HG02970 (cell line): Measurements from ENCODE around the gene TMEM167A.

Experiments
- ATAC-seq: cut with Tn5 transposase; IDR thresholded peaks from one replicate; pipeline ENCODE4 v1.9.1; 2021; ENCODE audit warnings: mild to moderate bottlenecking, moderate library complexity, moderate number of reproducible peaks; ENCODE audit not compliant: unreplicated experiment, low FRiP score

The TMEM167A gene

GRCh38 chr5:83036991-83037575 lies 40.1 kb downstream of the TMEM167A start:
- ATAC-seq, result no peak

- no peak for ATAC-seq
Observed at GRCh38 chr5:83035373-83036100, 41.7 kb downstream of the TMEM167A start.

GRCh38 chr5:83034528-83035207 lies 42.5 kb downstream of the TMEM167A start:
- no peak for ATAC-seq

GRCh38 chr5:83034036-83034435 lies 43.2 kb downstream of the TMEM167A start:
- no peak for ATAC-seq

- no peak for ATAC-seq
Observed at GRCh38 chr5:83031381-83031780, 45.8 kb downstream of the TMEM167A start.

GRCh38 chr5:83029912-83030311 lies 47.3 kb downstream of the TMEM167A start:
- no peak for ATAC-seq

- no peak for ATAC-seq
Observed at GRCh38 chr5:83026930-83027687, 50.1 kb downstream of the TMEM167A start.

- ATAC-seq, result no peak
Observed at GRCh38 chr5:83026516-83026915, 50.7 kb downstream of the TMEM167A start.

GRCh38 chr5:83025690-83026478 lies 51.3 kb downstream of the TMEM167A start:
- ATAC-seq, result no peak

GRCh38 chr5:83022334-83022733 lies 54.9 kb downstream of the TMEM167A start:
- no peak for ATAC-seq

GRCh38 chr5:83015676-83016075 lies 61.5 kb downstream of the TMEM167A start:
- no peak for ATAC-seq

GRCh38 chr5:83011985-83012384 lies 65.2 kb downstream of the TMEM167A start:
- peak; percentile 97 for ATAC-seq

- no peak for ATAC-seq
Observed at GRCh38 chr5:83009408-83009807, 67.8 kb downstream of the TMEM167A start.

- ATAC-seq, result no peak
Observed at GRCh38 chr5:83007755-83008154, 69.4 kb downstream of the TMEM167A start.

GRCh38 chr5:83006683-83007283 lies 70.4 kb downstream of the TMEM167A start:
- no peak for ATAC-seq

- ATAC-seq, result no peak
Observed at GRCh38 chr5:83003791-83004190, 73.4 kb downstream of the TMEM167A start.
